GM12878 (cell line): ENCODE results near the gene ELAVL3. TPM values are rescaled to one million over a fixed set of nuclear protein-coding genes. Genes with fewer than 3 reads are reported as not detected.

Source experiments
- ATAC-seq: fragments of 200-7000 bp; cut with Tn5 transposase; 3 replicates; pipeline ENCODE4 v1.9.1; 2020; ENCODE audit warnings: mild to moderate bottlenecking, moderate library complexity
- BruUV-seq: library from RNA; stranded (reverse); fragments of 400-500 nt; replicated peaks from 2 replicates; lab custom pipeline; 2021; lab: Mats Ljungman, UMichigan
- CTCF ChIA-PET: fragments of 300-600 bp; sonication (Branson Sonifier 250); formaldehyde crosslinking; extraction: SDS; loops from one replicate; lab custom pipeline; 2021; ENCODE audit warnings: inconsistent platforms; lab: Yijun Ruan, JAX
- POLR2A ChIA-PET: fragments of 350-600 bp; formaldehyde crosslinking; extraction: SDS; loops from one replicate; lab custom pipeline; 2021; ENCODE audit warnings: inconsistent platforms; lab: Charles Lee
- RAD21 ChIA-PET: fragments of 300-600 bp; sonication (Branson Sonifier 250); formaldehyde crosslinking; loops from one replicate; lab custom pipeline; 2023; ENCODE audit warnings: antibody characterized with exemption; ENCODE audit not compliant: unreplicated experiment; lab: Charles Lee
- SMC1A ChIA-PET: fragments of 300-600 bp; sonication (Branson Sonifier 250); formaldehyde crosslinking; loops from one replicate; lab custom pipeline; 2023; ENCODE audit not compliant: unreplicated experiment, uncharacterized antibody; lab: Charles Lee
- DNase-seq: peaks from one replicate; pipeline ENCODE4 v3.0.0-alpha.2; 2011; ENCODE audit warnings: low read depth, low spot score
- FAIRE-seq: peaks from 3 replicates; lab custom pipeline; 2011; peaks lifted over from hg19 to GRCh38; lab: Jason Lieb, UNC
- H2AFZ ChIP-seq: 2 replicates; pipeline ENCODE4 v1.6.0; 2011; ENCODE audit warnings: low read depth, low read length, control low read depth; ENCODE audit not compliant: control insufficient read depth
- H3K27ac ChIP-seq: 2 replicates; pipeline ENCODE4 v1.5.1; 2011; ENCODE audit warnings: control low read depth; ENCODE audit not compliant: control insufficient read depth, insufficient read depth
- H3K27me3 ChIP-seq, 2 experiments: replicated peaks in 1 of 2; 2 replicates each; pipeline versions ENCODE4 v1.6.0 to v1.6.1; 2011; ENCODE audit warnings: low read length in 1 of 2; ENCODE audit not compliant: control insufficient read depth in 2 of 2, insufficient read depth in 2 of 2
- H3K36me3 ChIP-seq, 2 experiments: 2 replicates each; pipeline ENCODE4 v1.5.1; 2011; ENCODE audit warnings: low read length in 1 of 2; ENCODE audit not compliant: control insufficient read depth in 2 of 2, insufficient read depth in 2 of 2
- H3K4me1 ChIP-seq: 2 replicates; pipeline ENCODE4 v1.6.1; 2011; ENCODE audit warnings: mild to moderate bottlenecking, low read length, moderate library complexity, mixed read lengths; ENCODE audit not compliant: control insufficient read depth, insufficient read depth
- H3K4me2 ChIP-seq: 2 replicates; pipeline ENCODE4 v1.6.0; 2011; ENCODE audit warnings: control low read depth; ENCODE audit not compliant: control insufficient read depth, insufficient read depth
- H3K4me3 ChIP-seq: fragments of 200-600 bp; sonication (generic); 2 replicates; pipeline ENCODE4 v1.5.1; 2016
- H3K79me2 ChIP-seq: 2 replicates; pipeline ENCODE4 v1.6.0; 2011; ENCODE audit warnings: low read length; ENCODE audit not compliant: control insufficient read depth, insufficient read depth
- H3K9ac ChIP-seq: 2 replicates; pipeline ENCODE4 v1.8.0; 2011; ENCODE audit warnings: low read length, control low read depth, mixed read lengths; ENCODE audit not compliant: control insufficient read depth, insufficient read depth
- H3K9me3 ChIP-seq: replicated peaks from 3 replicates; pipeline ENCODE4 v1.5.1; 2011; ENCODE audit warnings: mild to moderate bottlenecking, low read length; ENCODE audit not compliant: control insufficient read depth, insufficient read depth
- H4K20me1 ChIP-seq: 2 replicates; pipeline ENCODE4 v1.6.0; 2011; ENCODE audit not compliant: control insufficient read depth, insufficient read depth
- BACH1 ChIP-seq: fragments of 450-650 bp; IDR thresholded peaks from 2 replicates; pipeline ENCODE4 v1.6.1; 2017; ENCODE audit warnings: mild to moderate bottlenecking, borderline replicate concordance
- HCFC1 ChIP-seq: fragments of 150-350 bp; IDR thresholded peaks from 2 replicates; pipeline ENCODE4 v1.6.1; 2014; ENCODE audit warnings: low read length
- RAD51 ChIP-seq: fragments of 450-650 bp; IDR thresholded peaks from 2 replicates; pipeline ENCODE4 v1.6.1; 2016; ENCODE audit warnings: moderate library complexity, mild to moderate bottlenecking, inconsistent platforms
- RB1 ChIP-seq: fragments of 450-650 bp; formaldehyde crosslinking; IDR thresholded peaks from 2 replicates; pipeline ENCODE4 v1.6.1; 2017; ENCODE audit warnings: mild to moderate bottlenecking, borderline replicate concordance
- ZBED1 ChIP-seq: IDR thresholded peaks from 2 replicates; pipeline ENCODE4 v1.6.1; 2016; ENCODE audit warnings: borderline replicate concordance
- WGBS: methylation state at CpG from one replicate; pipeline ENCODE4 v1.1.6; 2016; ENCODE audit warnings: low lambda C conversion rate; ENCODE audit not compliant: insufficient replicate concordance, insufficient coverage; ENCODE audit errors: missing lambda C conversion rate; 5-methylcytosine and 5-hydroxymethylcytosine counted together
- in situ Hi-C: fragments of 300-500 bp; cut with MboI; formaldehyde crosslinking; loops from 9 replicates; pipeline ENCODE4 v1.14.3; 2018; ENCODE audit warnings: mixed read lengths
- intact Hi-C: fragments of 100-400 bp; cut with micrococcal nuclease; formaldehyde crosslinking; loops from one replicate; pipeline ENCODE4 v1.14.2; 2022; ENCODE audit not compliant: unreplicated experiment
- polyA plus RNA-seq, 11 experiments: library from polyadenylated mRNA; depleted of rRNA in 4 of 11; unstranded in 6 of 11; stranded (reverse) in 5 of 11; fragments of >200 nt; fragmentation: Nextera tagmentation in 4 of 11; fragmentation: Illumina TruSeq in 1 of 11; extraction: Ambion mirVana in 4 of 11; extraction: Trizol in 1 of 11; gene quantifications; 1 replicate in 1 of 11; 2 replicates in 10 of 11; pipeline versions ENCODE4 v1.2.1 to v1.2.3, GENCODE V29; 2011 to 2016; ENCODE audit warnings: inconsistent platforms in 2 of 11, missing spikeins in 2 of 11, low read depth in 1 of 11
- total RNA-seq, 4 experiments: library from RNA; depleted of rRNA in 3 of 4; stranded (reverse); fragments of >200 nt in 3 of 4; fragmentation: Illumina TruSeq in 1 of 4; extraction: Trizol in 1 of 4; gene quantifications; 2 replicates each; pipeline versions ENCODE4 v1.2.1 to v1.2.3, GENCODE V29; 2013 to 2021
- TF ChIP-seq, protein P1 (sequence below): IDR thresholded peaks from 2 replicates; pipeline ENCODE4 v1.6.1; 2011; ENCODE audit warnings: borderline replicate concordance, low read depth, mild to moderate bottlenecking, moderate library complexity, mixed read lengths, low read length; ENCODE audit not compliant: insufficient read depth; ENCODE audit errors: extremely low read length
- TF ChIP-seq, protein P2 (sequence below): fragments of 450-650 bp; IDR thresholded peaks from 2 replicates; pipeline ENCODE4 v1.6.1; 2017; ENCODE audit warnings: mild to moderate bottlenecking, moderate library complexity
- TF ChIP-seq, protein P3 (sequence below): fragments of 450-650 bp; IDR thresholded peaks from 2 replicates; pipeline ENCODE4 v1.6.1; 2017; ENCODE audit warnings: mild to moderate bottlenecking, moderate library complexity
- TF ChIP-seq, protein P4 (sequence below): fragments of 450-650 bp; IDR thresholded peaks from 2 replicates; pipeline ENCODE4 v1.6.1; 2018; ENCODE audit warnings: mild to moderate bottlenecking, low read depth, moderate library complexity; ENCODE audit not compliant: partially characterized antibody

ELAVL3 gene
- total and polyA plus RNA-seq, 10 of the 15 experiments (the other 5 are each of a cell fraction or from before 2014, with no cell fraction given) = under 0.01 to 0.05 (median 0.01) TPM; not detected in 7

DNA sequence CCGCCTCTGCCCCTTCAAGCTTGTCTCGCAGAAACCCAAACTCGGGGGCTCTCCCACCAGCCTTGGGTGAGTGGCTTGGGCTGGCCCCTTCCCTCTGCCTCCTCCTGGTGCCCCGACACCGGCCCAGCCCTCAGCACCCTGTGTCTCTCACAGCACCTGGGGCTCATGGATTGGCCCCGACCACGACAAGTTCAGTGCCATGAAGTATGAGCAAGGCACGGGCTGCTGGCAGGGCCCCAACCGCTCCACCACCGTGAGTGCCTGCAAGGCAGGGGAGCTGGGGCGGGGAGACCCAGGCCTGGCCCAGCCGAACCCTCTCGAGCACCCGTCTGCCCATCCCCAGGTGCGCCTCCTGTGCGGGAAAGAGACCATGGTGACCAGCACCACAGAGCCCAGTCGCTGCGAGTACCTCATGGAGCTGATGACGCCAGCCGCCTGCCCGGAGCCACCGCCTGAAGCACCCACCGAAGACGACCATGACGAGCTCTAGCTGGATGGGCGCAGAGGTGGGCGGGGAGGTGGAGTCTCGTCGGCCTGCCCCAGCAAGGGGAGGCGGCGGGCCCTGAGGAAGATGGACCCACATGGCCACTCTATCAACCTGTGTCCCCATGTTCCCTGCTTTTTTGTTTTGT lies 31.8 kb downstream of the ELAVL3 start:
- intact Hi-C loops = no loop called here
- FAIRE-seq (no peak), DNase-seq (no peak), ATAC-seq (no peak)
- no peak overlapping the region for H2AFZ ChIP-seq
- ChIA-PET CTCF (interaction anchor here (1.3 to 3.1 kb wide), 4 partner anchors 33 to 75 kb away, joined by 3 to 10 read pairs (median 6); partner anchors contain the start of genes EPOR and SWSAP1), RAD21 (interaction anchor here (0.9 to 2.3 kb wide), 4 partner anchors 19 to 72 kb away, joined by 3 to 5 read pairs (median 3); no protein-coding TSS in a partner anchor), POLR2A (interaction anchor here (0.6 to 1.7 kb wide), 3 partner anchors 10 to 71 kb away, joined by 3 to 6 read pairs (median 5); no protein-coding TSS in a partner anchor), SMC1A (interaction anchor here (1.2 to 1.5 kb wide), 2 partner anchors 69 to 72 kb away, joined by 4 to 5 read pairs; no protein-coding TSS in a partner anchor)
- H3K27ac ChIP-seq = no peak overlapping the region
- no peaks in the 10 kb centered on the region for H4K20me1 ChIP-seq
- H3K27me3 ChIP-seq = no peaks in the 10 kb centered on the region
- BruUV-seq = TSS peak; percentile 51
- 0 out of 2 replicates have a peak, but pooled peaks cover 4% of the 10 kb centered on the region for H3K4me1 ChIP-seq
- H3K79me2 ChIP-seq = no peaks in the 10 kb centered on the region
- 96% methylated on average over 31 of the region's 31 CpGs for WGBS
- H3K9ac ChIP-seq = no peak overlapping the region
- no peak overlapping the region for H3K4me3 ChIP-seq
- in situ Hi-C loops = no loop called here
- H3K4me2 ChIP-seq = no peak overlapping the region
- H3K9me3 ChIP-seq = no peaks in the 10 kb centered on the region
- peaks cover 4 to 34% of the 10 kb centered on the region in 2 experiments; a peak in 3 of 4 replicates for H3K36me3 ChIP-seq
- TF ChIP-seq, protein P1, sequence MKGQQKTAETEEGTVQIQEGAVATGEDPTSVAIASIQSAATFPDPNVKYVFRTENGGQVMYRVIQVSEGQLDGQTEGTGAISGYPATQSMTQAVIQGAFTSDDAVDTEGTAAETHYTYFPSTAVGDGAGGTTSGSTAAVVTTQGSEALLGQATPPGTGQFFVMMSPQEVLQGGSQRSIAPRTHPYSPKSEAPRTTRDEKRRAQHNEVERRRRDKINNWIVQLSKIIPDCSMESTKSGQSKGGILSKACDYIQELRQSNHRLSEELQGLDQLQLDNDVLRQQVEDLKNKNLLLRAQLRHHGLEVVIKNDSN = no peak
- TF ChIP-seq RAD51 (no peak), ZBED1 (no peak), RB1 (no peak), BACH1 (no peak), HCFC1 (no peak)
- TF ChIP-seq, protein P2, sequence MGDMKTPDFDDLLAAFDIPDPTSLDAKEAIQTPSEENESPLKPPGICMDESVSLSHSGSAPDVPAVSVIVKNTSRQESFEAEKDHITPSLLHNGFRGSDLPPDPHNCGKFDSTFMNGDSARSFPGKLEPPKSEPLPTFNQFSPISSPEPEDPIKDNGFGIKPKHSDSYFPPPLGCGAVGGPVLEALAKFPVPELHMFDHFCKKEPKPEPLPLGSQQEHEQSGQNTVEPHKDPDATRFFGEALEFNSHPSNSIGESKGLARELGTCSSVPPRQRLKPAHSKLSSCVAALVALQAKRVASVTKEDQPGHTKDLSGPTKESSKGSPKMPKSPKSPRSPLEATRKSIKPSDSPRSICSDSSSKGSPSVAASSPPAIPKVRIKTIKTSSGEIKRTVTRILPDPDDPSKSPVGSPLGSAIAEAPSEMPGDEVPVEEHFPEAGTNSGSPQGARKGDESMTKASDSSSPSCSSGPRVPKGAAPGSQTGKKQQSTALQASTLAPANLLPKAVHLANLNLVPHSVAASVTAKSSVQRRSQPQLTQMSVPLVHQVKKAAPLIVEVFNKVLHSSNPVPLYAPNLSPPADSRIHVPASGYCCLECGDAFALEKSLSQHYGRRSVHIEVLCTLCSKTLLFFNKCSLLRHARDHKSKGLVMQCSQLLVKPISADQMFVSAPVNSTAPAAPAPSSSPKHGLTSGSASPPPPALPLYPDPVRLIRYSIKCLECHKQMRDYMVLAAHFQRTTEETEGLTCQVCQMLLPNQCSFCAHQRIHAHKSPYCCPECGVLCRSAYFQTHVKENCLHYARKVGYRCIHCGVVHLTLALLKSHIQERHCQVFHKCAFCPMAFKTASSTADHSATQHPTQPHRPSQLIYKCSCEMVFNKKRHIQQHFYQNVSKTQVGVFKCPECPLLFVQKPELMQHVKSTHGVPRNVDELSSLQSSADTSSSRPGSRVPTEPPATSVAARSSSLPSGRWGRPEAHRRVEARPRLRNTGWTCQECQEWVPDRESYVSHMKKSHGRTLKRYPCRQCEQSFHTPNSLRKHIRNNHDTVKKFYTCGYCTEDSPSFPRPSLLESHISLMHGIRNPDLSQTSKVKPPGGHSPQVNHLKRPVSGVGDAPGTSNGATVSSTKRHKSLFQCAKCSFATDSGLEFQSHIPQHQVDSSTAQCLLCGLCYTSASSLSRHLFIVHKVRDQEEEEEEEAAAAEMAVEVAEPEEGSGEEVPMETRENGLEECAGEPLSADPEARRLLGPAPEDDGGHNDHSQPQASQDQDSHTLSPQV = no peak
- TF ChIP-seq, protein P3, sequence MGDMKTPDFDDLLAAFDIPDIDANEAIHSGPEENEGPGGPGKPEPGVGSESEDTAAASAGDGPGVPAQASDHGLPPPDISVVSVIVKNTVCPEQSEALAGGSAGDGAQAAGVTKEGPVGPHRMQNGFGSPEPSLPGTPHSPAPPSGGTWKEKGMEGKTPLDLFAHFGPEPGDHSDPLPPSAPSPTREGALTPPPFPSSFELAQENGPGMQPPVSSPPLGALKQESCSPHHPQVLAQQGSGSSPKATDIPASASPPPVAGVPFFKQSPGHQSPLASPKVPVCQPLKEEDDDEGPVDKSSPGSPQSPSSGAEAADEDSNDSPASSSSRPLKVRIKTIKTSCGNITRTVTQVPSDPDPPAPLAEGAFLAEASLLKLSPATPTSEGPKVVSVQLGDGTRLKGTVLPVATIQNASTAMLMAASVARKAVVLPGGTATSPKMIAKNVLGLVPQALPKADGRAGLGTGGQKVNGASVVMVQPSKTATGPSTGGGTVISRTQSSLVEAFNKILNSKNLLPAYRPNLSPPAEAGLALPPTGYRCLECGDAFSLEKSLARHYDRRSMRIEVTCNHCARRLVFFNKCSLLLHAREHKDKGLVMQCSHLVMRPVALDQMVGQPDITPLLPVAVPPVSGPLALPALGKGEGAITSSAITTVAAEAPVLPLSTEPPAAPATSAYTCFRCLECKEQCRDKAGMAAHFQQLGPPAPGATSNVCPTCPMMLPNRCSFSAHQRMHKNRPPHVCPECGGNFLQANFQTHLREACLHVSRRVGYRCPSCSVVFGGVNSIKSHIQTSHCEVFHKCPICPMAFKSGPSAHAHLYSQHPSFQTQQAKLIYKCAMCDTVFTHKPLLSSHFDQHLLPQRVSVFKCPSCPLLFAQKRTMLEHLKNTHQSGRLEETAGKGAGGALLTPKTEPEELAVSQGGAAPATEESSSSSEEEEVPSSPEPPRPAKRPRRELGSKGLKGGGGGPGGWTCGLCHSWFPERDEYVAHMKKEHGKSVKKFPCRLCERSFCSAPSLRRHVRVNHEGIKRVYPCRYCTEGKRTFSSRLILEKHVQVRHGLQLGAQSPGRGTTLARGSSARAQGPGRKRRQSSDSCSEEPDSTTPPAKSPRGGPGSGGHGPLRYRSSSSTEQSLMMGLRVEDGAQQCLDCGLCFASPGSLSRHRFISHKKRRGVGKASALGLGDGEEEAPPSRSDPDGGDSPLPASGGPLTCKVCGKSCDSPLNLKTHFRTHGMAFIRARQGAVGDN = no peak
- TF ChIP-seq, protein P4, sequence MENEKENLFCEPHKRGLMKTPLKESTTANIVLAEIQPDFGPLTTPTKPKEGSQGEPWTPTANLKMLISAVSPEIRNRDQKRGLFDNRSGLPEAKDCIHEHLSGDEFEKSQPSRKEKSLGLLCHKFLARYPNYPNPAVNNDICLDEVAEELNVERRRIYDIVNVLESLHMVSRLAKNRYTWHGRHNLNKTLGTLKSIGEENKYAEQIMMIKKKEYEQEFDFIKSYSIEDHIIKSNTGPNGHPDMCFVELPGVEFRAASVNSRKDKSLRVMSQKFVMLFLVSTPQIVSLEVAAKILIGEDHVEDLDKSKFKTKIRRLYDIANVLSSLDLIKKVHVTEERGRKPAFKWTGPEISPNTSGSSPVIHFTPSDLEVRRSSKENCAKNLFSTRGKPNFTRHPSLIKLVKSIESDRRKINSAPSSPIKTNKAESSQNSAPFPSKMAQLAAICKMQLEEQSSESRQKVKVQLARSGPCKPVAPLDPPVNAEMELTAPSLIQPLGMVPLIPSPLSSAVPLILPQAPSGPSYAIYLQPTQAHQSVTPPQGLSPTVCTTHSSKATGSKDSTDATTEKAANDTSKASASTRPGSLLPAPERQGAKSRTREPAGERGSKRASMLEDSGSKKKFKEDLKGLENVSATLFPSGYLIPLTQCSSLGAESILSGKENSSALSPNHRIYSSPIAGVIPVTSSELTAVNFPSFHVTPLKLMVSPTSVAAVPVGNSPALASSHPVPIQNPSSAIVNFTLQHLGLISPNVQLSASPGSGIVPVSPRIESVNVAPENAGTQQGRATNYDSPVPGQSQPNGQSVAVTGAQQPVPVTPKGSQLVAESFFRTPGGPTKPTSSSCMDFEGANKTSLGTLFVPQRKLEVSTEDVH = no peak
